ENCODE data around the gene LCK.

The LCK gene

GRCh38 chr1:32250893-32251716, at the start of gene LCK:
Gene LCK, plus strand, starts transcription at chr1:32251265. Its CDS starts 23,065 bp downstream, at chr1:32274330.
- peak; percentile 66 to 72 (median 68) for DNase-seq (ENCODE audit: low read depth in 2 of 3, low spot score in 1 of 3)

- no peak for DNase-seq (ENCODE audit: low read depth in 2 of 3, low spot score in 1 of 3)
These were observed 46.1 kb upstream of the LCK start for GRCh38 chr1:32204943-32205361.

- peak; percentile 72 to 80 (median 72) for DNase-seq (ENCODE audit: low read depth in 2 of 3, low spot score in 1 of 3)
These were observed 45.4 kb upstream of the LCK start, which contains the start of gene IQCC for GRCh38 chr1:32205401-32206370. Gene IQCC, plus strand, starts transcription at chr1:32205671. Its CDS starts 11 bp downstream, at chr1:32205682.

GRCh38 chr1:32208469-32208868, 42.6 kb upstream of the LCK start:
- DNase-seq (ENCODE audit: low read depth in 2 of 3, low spot score in 1 of 3) = no peak

- DNase-seq (ENCODE audit: low read depth in 2 of 3, low spot score in 1 of 3) = no peak
These were observed 42.2 kb upstream of the LCK start, which contains the start of gene DCDC2B for GRCh38 chr1:32208891-32209328. Gene DCDC2B, plus strand, starts transcription at chr1:32209089. Its CDS starts 5 bp downstream, at chr1:32209094.

GRCh38 chr1:32215629-32216480, 35.2 kb upstream of the LCK start:
- DNase-seq (ENCODE audit: low read depth in 2 of 3, low spot score in 1 of 3) = peak; percentile 26 to 55 (median 43)

- no peak for DNase-seq (ENCODE audit: low read depth in 2 of 3, low spot score in 1 of 3)
These were observed 34.5 kb upstream of the LCK start for GRCh38 chr1:32216566-32216965.

GRCh38 chr1:32219022-32219421, 32.0 kb upstream of the LCK start:
- DNase-seq (ENCODE audit: low read depth in 2 of 3, low spot score in 1 of 3) = no peak

GRCh38 chr1:32220746-32221580, 30.1 kb upstream of the LCK start:
- DNase-seq (ENCODE audit: low read depth in 2 of 3, low spot score in 1 of 3) = no peak

GRCh38 chr1:32221581-32221979, 29.5 kb upstream of the LCK start:
- no peak for DNase-seq (ENCODE audit: low read depth in 2 of 3, low spot score in 1 of 3)

- DNase-seq (ENCODE audit: low read depth in 2 of 3, low spot score in 1 of 3) = peak; percentile 82 to 91 (median 87)
These were observed 28.9 kb upstream of the LCK start, which contains the start of the genes EIF3I and TMEM234 for GRCh38 chr1:32221980-32222755. Gene EIF3I, plus strand, starts transcription at chr1:32222407. Its CDS starts 35 bp downstream, at chr1:32222442. Gene TMEM234, minus strand, starts transcription at chr1:32222353. Its CDS starts 31 bp downstream, at chr1:32222322.

GRCh38 chr1:32223683-32224082, 27.4 kb upstream of the LCK start:
- DNase-seq (ENCODE audit: low read depth in 2 of 3, low spot score in 1 of 3) = no peak

GRCh38 chr1:32224285-32224684, 26.8 kb upstream of the LCK start:
- no peak for DNase-seq (ENCODE audit: low read depth in 2 of 3, low spot score in 1 of 3)

GRCh38 chr1:32228771-32229170, 22.3 kb upstream of the LCK start:
- DNase-seq (ENCODE audit: low read depth in 2 of 3, low spot score in 1 of 3) = no peak

- no peak for DNase-seq (ENCODE audit: low read depth in 2 of 3, low spot score in 1 of 3)
These were observed 19.1 kb upstream of the LCK start for GRCh38 chr1:32231843-32232432.

GRCh38 chr1:32232558-32233304, 18.3 kb upstream of the LCK start:
- no peak for DNase-seq (ENCODE audit: low read depth in 2 of 3, low spot score in 1 of 3)

- DNase-seq (ENCODE audit: low read depth in 2 of 3, low spot score in 1 of 3) = no peak
These were observed 16.3 kb upstream of the LCK start for GRCh38 chr1:32234792-32235191.

- no peak for DNase-seq (ENCODE audit: low read depth in 2 of 3, low spot score in 1 of 3)
These were observed 11.7 kb upstream of the LCK start for GRCh38 chr1:32239337-32239736.

Measured in stimulated activated CD4-positive, alpha-beta T cell treated with anti-CD3 and anti-CD28 coated beads, Interleukin-12 subunit alpha, Interleukin-12 subunit beta, amount 100 ng/mL, for 48 hours (primary cell).